HG03354 (cell line): Measurements from ENCODE around the gene CAPN6.

Experiments
- ATAC-seq: cut with Tn5 transposase; IDR thresholded peaks from one replicate; pipeline ENCODE4 v1.9.1; 2021; ENCODE audit warnings: mild to moderate bottlenecking; ENCODE audit not compliant: unreplicated experiment, poor library complexity, severe bottlenecking

Gene CAPN6

DNA sequence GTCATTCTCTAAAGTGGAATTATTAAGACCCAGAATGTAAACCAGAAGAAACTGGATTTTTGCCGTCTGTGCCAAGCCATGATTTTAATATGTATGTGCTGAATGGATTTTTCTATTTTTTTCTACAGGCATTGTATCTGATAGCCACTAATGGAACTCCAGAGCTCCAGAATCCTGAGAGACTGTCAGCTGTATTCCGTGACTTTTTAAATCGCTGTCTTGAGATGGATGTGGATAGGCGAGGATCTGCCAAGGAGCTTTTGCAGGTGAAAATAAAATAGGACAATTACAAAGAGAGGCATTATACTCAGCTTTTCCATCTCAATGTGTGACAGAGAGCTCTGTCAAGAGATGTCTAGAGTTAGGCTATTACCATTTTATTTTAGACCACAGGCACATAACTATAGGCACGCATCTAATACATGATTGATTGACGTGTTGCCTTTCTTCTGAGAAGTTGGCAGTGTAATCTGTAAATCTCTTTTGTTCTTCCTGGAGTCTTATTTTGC, 53.9 kb downstream of the CAPN6 start:
- no peak for ATAC-seq

DNA sequence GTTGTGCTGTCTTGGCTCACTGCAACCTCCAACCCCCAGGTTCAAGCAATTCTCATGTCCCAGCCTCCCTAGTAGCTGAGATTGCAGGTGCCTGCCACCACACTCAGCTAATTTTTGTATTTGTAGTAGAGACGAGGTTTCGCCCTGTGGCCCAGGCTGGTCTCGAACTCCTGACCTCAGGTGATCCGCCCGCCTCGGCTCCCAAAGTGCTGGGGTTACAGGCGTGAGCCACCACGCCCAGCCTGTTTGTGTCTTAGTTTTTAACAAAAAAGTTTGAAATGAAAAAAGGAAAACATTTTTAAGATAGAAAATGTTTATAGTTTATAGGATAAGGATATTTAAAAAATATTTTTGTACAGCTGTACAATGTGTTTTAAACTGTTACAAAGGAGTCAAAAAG, 62.4 kb downstream of the CAPN6 start:
- no peak for ATAC-seq

DNA sequence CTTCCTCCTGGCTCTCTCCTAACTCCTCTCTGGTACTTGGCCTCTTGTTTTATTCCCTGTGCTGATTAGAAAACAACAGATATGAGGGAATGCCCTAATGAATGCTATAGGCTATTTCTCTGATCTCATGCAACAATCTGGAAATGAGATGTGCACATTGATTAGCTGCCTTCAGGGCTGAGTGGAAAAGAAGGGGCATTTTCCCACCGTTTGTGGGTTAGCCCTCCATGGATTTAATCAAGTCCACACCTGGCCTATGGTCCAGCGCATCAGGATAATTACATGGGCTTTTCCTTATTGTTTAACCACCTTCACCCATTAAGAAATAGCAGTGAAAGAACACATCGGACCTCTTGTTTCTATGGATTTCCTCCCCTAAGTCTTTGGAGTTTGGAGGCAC, 70.0 kb downstream of the CAPN6 start:
- ATAC-seq, result no peak

DNA sequence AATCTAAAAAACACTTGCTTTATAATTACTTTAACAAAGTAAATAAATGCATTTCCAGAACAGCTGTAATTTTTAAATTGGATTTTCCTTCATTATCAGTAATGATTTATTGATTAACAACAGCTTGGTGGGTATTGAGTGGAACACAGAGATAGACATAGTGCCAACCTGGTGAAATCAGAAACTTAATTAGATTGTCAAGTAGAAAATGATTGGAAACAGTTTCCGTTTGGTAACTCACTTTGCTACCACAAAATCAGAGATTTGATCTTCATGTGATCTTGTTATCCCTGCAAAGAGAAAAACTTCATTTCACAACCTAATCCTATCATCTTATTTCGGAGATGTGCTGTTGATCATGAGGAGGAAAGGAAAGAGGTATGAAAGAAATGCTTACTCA, 70.8 kb downstream of the CAPN6 start:
- no peak for ATAC-seq
